ENCODE results near the gene CD53.

DNA sequence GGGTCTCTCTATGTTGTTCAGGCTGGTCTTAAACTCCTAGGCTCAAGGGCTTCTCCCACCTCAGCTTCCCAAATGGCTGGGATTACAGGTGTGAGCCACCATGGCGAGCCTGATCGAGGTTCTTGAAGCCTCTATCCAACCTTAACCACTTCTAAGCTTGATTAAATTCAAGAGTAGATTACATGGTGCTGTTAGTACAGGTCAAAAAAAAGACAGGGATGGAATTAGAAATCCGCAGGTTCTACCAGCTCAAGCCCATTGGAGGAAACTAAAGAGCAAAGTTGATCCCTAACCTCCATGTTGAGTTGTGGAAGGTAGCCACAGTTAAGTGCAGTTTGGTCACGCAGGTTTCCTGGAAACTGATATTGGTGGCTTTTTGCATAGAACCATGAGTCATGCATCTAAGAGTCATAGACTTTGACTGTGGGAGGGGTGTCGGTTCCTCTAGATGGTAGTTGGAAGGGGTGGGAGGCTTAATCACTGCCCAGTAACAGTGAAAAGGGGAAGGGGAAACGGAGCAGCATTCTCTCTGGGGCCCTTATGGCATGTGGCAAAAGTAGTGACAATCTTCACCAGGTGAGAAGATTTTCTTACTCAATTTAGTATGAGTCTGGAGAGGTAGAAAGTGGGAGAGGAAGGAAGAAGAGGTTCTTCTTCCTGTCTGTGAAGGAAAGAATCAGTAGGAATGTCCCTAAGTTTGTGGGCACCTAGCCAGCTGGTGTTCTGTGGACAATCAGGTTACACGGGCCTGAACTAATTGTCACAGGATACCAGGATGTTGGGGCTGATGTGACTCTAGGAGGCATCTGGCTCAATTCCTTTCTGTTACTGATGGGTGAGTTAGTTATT, 7.0 kb downstream of the CD53 start:
- no peak for TF ChIP-seq POLR2AphosphoS5 (IDR thresholded peaks at IDR 0.05; ENCODE audit: low read depth, low read length)
- TF ChIP-seq, protein P1, sequence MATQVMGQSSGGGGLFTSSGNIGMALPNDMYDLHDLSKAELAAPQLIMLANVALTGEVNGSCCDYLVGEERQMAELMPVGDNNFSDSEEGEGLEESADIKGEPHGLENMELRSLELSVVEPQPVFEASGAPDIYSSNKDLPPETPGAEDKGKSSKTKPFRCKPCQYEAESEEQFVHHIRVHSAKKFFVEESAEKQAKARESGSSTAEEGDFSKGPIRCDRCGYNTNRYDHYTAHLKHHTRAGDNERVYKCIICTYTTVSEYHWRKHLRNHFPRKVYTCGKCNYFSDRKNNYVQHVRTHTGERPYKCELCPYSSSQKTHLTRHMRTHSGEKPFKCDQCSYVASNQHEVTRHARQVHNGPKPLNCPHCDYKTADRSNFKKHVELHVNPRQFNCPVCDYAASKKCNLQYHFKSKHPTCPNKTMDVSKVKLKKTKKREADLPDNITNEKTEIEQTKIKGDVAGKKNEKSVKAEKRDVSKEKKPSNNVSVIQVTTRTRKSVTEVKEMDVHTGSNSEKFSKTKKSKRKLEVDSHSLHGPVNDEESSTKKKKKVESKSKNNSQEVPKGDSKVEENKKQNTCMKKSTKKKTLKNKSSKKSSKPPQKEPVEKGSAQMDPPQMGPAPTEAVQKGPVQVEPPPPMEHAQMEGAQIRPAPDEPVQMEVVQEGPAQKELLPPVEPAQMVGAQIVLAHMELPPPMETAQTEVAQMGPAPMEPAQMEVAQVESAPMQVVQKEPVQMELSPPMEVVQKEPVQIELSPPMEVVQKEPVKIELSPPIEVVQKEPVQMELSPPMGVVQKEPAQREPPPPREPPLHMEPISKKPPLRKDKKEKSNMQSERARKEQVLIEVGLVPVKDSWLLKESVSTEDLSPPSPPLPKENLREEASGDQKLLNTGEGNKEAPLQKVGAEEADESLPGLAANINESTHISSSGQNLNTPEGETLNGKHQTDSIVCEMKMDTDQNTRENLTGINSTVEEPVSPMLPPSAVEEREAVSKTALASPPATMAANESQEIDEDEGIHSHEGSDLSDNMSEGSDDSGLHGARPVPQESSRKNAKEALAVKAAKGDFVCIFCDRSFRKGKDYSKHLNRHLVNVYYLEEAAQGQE (IDR thresholded peaks at IDR 0.05; ENCODE audit: insufficient read depth in 1 of 2, low read depth in 2 of 2, low read length in 2 of 2), result no peak
- no peak for TF ChIP-seq SIN3A (IDR thresholded peaks at IDR 0.05; ENCODE audit: borderline replicate concordance, insufficient read depth, low read length)
